Measurements from ENCODE around the gene CANX. TPM values are rescaled to one million over a fixed set of nuclear protein-coding genes. Genes with fewer than 3 reads are reported as not detected.

The CANX gene
- total and polyA plus RNA-seq, 2 donors (not counting 3 experiments of a cell fraction or from before 2014, with no cell fraction given), result 193 to 986 TPM

- dilution Hi-C loops (cut with MboI; ENCODE audit: extremely low pct_ligation_motif_present, low sequenced_read_pairs) (no loop called here), intact Hi-C loops (cut with micrococcal nuclease) (no loop called here)
- Histone ChIP-seq H3K36me3 (ENCODE audit: control insufficient read depth in 2 of 2, extremely low read depth in 1 of 2, insufficient read depth in 2 of 2, low read length in 2 of 2) (peaks cover 0 to 9% of the 10 kb centered on the region in 2 experiments), H3K79me2 (ENCODE audit: control insufficient read depth, insufficient read depth, low read length) (peaks cover 44% of the 10 kb centered on the region), H3K9me1 (replicated peaks; ENCODE audit: control insufficient read depth, extremely low read depth, insufficient read depth, low read length) (no peaks in the 10 kb centered on the region), H3K27ac (ENCODE audit: insufficient read depth, low read depth, low read length) (peak overlapping the region; percentile 87), H3K9me3 (replicated peaks; ENCODE audit: control insufficient read depth, insufficient read depth, low read length) (no peaks in the 10 kb centered on the region), H2AFZ (ENCODE audit: low read depth, low read length) (no peak overlapping the region), H3K4me1 (ENCODE audit: control insufficient read depth, extremely low read depth, insufficient read depth, low read length) (peaks cover 51% of the 10 kb centered on the region), H3K4me3 (replicated peaks in 1 of 3; ENCODE audit: insufficient read depth in 1 of 3, low read depth in 1 of 3, low read length in 3 of 3) (peak overlapping the region in 1 of 3 experiments; percentile 10), H3K27me3 (ENCODE audit: control insufficient read depth in 2 of 2, insufficient read depth in 2 of 2, low read length in 2 of 2) (no peaks in the 10 kb centered on the region), H3K9ac (replicated peaks; ENCODE audit: extremely low read depth, insufficient read depth, low read length) (peak overlapping the region; percentile 54), H4K20me1 (replicated peaks; ENCODE audit: control insufficient read depth, extremely low read depth, insufficient read depth, low read length) (no peaks in the 10 kb centered on the region), H3K4me2 (ENCODE audit: insufficient read depth, low read length) (peak overlapping the region; percentile 7)
- TF ChIP-seq MAX (IDR thresholded peaks at IDR 0.05; ENCODE audit: insufficient read depth, insufficient read length), result no peak
- no peak for TF ChIP-seq EZH2 (IDR thresholded peaks at IDR 0.05; ENCODE audit: borderline replicate concordance, low read depth, low read length, severe bottlenecking)
- TF ChIP-seq POLR2A (IDR thresholded peaks at IDR 0.05; ENCODE audit: low read depth, low read length), result no peak
- no peak for TF ChIP-seq MYC (IDR thresholded peaks at IDR 0.05; ENCODE audit: low read depth, low read length)
- no peak for TF ChIP-seq GATA2 (IDR thresholded peaks at IDR 0.05; ENCODE audit: insufficient read depth, insufficient read length, low read depth, low read length)
- no peak for TF ChIP-seq CTCF (IDR thresholded peaks at IDR 0.05; ENCODE audit: extremely low read depth in 1 of 2, insufficient read depth in 1 of 2, low read depth in 1 of 2, low read length in 2 of 2)
- TF ChIP-seq FOS (IDR thresholded peaks at IDR 0.05; ENCODE audit: borderline replicate concordance, insufficient read depth, low read length), result no peak
- TF ChIP-seq JUN (IDR thresholded peaks at IDR 0.05; ENCODE audit: borderline replicate concordance, insufficient read depth, insufficient read length, low read depth), result no peak
- TF ChIP-seq POLR2AphosphoS5 (IDR thresholded peaks at IDR 0.05; ENCODE audit: insufficient read depth, low read depth, low read length), result no peak
- peak; percentile 57 for FAIRE-seq
- POLR2A ChIA-PET, result no interaction called here
- TSS peak; percentile 49 for BruUV-seq (replicated peaks)
- DNase-seq (ENCODE audit: low read depth, low spot score), result peak; percentile 69
- CTCF ChIA-PET, result interaction anchor here (0.6 to 7.1 kb wide), 6 partner anchors 11 to 48 kb away, joined by 3 to 103 read pairs (median 4); partner anchors contain the start of gene LTC4S
Observed at GRCh38 chr5:179766021-179766725, 67.4 kb downstream of the CANX start.

Data from endothelial cell of umbilical vein (primary cell).